Right renal pelvis (tissue), 4 donors: Measurements from ENCODE around the gene ESPN. TPM values are rescaled to one million over a fixed set of nuclear protein-coding genes. Genes with fewer than 3 reads are reported as not detected.
A peak's percentile ranks its signal among the peaks of the same experiment; 100 is the strongest.
"Not testable (repeated sequence)": the region's sequence is repeated elsewhere in the genome, so short reads cannot be mapped to it uniquely, and the experiment has no call there.

Experiments used
- DNase-seq, 4 donors: peaks; one replicate each; pipeline ENCODE4 v3.0.0-alpha.2; 2013; ENCODE audit warnings: low read depth in 4 of 4, low spot score in 3 of 4, missing footprints in 1 of 4
- polyA plus RNA-seq, 4 donors: library from polyadenylated mRNA; unstranded; fragments of 120-200 nt; gene quantifications; one replicate each; pipeline ENCODE4 v1.2.1, GENCODE V29; 2013; ENCODE audit not compliant: insufficient read length in 4 of 4

ESPN gene
- 10 to 100 TPM; 10.1 to 21.6 (median 16.9) TPM for polyA plus RNA-seq

GRCh38 chr1:6424619-6425593, at the start of gene ESPN:
Gene ESPN (plus strand): TSS chr1:6424776. CDS start chr1:6424956, 180 bp downstream.
- DNase-seq = no peak

GRCh38 chr1:6378096-6378746, 46.4 kb upstream of the ESPN start:
- no peak for DNase-seq

- DNase-seq = no peak
Measured at GRCh38 chr1:6380037-6380436, 44.5 kb upstream of the ESPN start.

GRCh38 chr1:6384135-6384534, 40.4 kb upstream of the ESPN start:
- no peak for DNase-seq

- DNase-seq = no peak
Measured at GRCh38 chr1:6384962-6385361, 39.6 kb upstream of the ESPN start.

- DNase-seq = no peak
Measured at GRCh38 chr1:6385488-6386191, 38.9 kb upstream of the ESPN start.

- DNase-seq = no peak
Measured at GRCh38 chr1:6386371-6386949, 38.1 kb upstream of the ESPN start.

GRCh38 chr1:6389971-6390370, 34.6 kb upstream of the ESPN start:
- DNase-seq = no peak

GRCh38 chr1:6391951-6392808, 32.4 kb upstream of the ESPN start:
- no peak for DNase-seq

- no peak for DNase-seq
Measured at GRCh38 chr1:6392809-6393399, 31.7 kb upstream of the ESPN start.

GRCh38 chr1:6393400-6394187, 31.0 kb upstream of the ESPN start, which contains the start of gene ACOT7:
Gene ACOT7 (minus strand): TSS chr1:6393767. CDS start chr1:6393399, 368 bp downstream.
- DNase-seq = peak; percentile 79 to 83 (median 80)

GRCh38 chr1:6395130-6395529, 29.4 kb upstream of the ESPN start:
- DNase-seq = not testable (repeated sequence)

GRCh38 chr1:6395781-6396244, 28.8 kb upstream of the ESPN start:
- DNase-seq = not testable (repeated sequence)

GRCh38 chr1:6396998-6397397, 27.6 kb upstream of the ESPN start:
- DNase-seq = no peak

- no peak for DNase-seq
Measured at GRCh38 chr1:6397844-6398441, 26.6 kb upstream of the ESPN start.

GRCh38 chr1:6399294-6399693, 25.3 kb upstream of the ESPN start:
- DNase-seq = no peak

GRCh38 chr1:6401673-6402072, 22.9 kb upstream of the ESPN start:
- DNase-seq = no peak

GRCh38 chr1:6408023-6408422, 16.6 kb upstream of the ESPN start:
- no peak for DNase-seq
